ENCODE data around the gene SPACA6.

- TF ChIP-seq TAF1 (IDR thresholded peaks at IDR 0.05; ENCODE audit: borderline replicate concordance, low read depth, low read length) (no peak), POLR2A (IDR thresholded peaks at IDR 0.05; ENCODE audit: low read depth, low read length) (no peak), POLR2AphosphoS5 (IDR thresholded peaks at IDR 0.05; ENCODE audit: low read depth, low read length) (no peak)
Measured at GRCh38 chr19:51704626-51705025, 11.5 kb downstream of the SPACA6 start.

All from GM12892 (cell line).